WTC11 (cell line): ENCODE measurements around the gene CLBA1.
"Not testable (repeated sequence)": the region's sequence is repeated elsewhere in the genome, so short reads cannot be mapped to it uniquely, and the experiment has no call there.

Source experiments
- CBFB ChIP-seq: sonication (generic); formaldehyde crosslinking; IDR thresholded peaks from 2 replicates; pipeline ENCODE4 v1.8.1; 2022; ENCODE audit warnings: mild to moderate bottlenecking, low read depth, missing genetic modification reagents
- CREM ChIP-seq: sonication (generic); formaldehyde crosslinking; IDR thresholded peaks from 2 replicates; pipeline ENCODE4 v1.8.1; 2022; ENCODE audit warnings: mild to moderate bottlenecking, missing genetic modification reagents, moderate library complexity
- CTCF ChIP-seq: fragments of 200-600 bp; IDR thresholded peaks from 2 replicates; pipeline ENCODE4 v1.8.0; 2022; ENCODE audit warnings: antibody characterized with exemption

- not testable (repeated sequence) for TF ChIP-seq CREM (CRISPR knock-in tag); CTCF; CBFB (CRISPR knock-in tag)
These were observed 40.3 kb upstream of the CLBA1 start for GRCh38 chr14:104945266-104945665.
